Measurements from ENCODE around the gene MGAT3. TPM values are rescaled to one million over a fixed set of nuclear protein-coding genes. Genes with fewer than 3 reads are reported as not detected.

Gene MGAT3
- total RNA-seq, 1 donor from 2014 or later: 12.8 TPM

- peak overlapping the region; percentile 53 for H3K27ac Mint-ChIP-seq (ENCODE audit: unreplicated experiment)
- DNase-seq: no peak
- peaks cover 4% of the 10 kb centered on the region for H3K9me3 Mint-ChIP-seq (ENCODE audit: unreplicated experiment)
Observed at GRCh38 chr22:39486951-39487825, 30.4 kb downstream of the MGAT3 start.

GRCh38 chr22:39487826-39488520 is 31.2 kb downstream of the MGAT3 start:
- Mint-ChIP-seq H3K27me3 (ENCODE audit: unreplicated experiment) (peaks cover 3% of the 10 kb centered on the region), H3K36me3 (ENCODE audit: unreplicated experiment) (no peaks in the 10 kb centered on the region), H3K9me3 (ENCODE audit: unreplicated experiment) (peaks cover 2% of the 10 kb centered on the region), H3K27ac (ENCODE audit: unreplicated experiment) (no peak overlapping the region), H3K4me3 (ENCODE audit: unreplicated experiment) (no peak overlapping the region), H3K4me1 (ENCODE audit: low read depth, unreplicated experiment) (peaks cover 6% of the 10 kb centered on the region)
- TF ChIP-seq CTCF (IDR thresholded peaks at IDR 0.05; ENCODE audit: partially characterized antibody, unreplicated experiment): no peak
- no peak for DNase-seq

More at GRCh38 chr22:39486951-39487825, 30.4 kb downstream of the MGAT3 start:
- H3K36me3 Mint-ChIP-seq (ENCODE audit: unreplicated experiment): no peaks in the 10 kb centered on the region
- TF ChIP-seq CTCF (IDR thresholded peaks at IDR 0.05; ENCODE audit: partially characterized antibody, unreplicated experiment): no peak
- no peak overlapping the region for H3K4me3 Mint-ChIP-seq (ENCODE audit: unreplicated experiment)
- peaks cover 3% of the 10 kb centered on the region for H3K27me3 Mint-ChIP-seq (ENCODE audit: unreplicated experiment)
- peaks cover 6% of the 10 kb centered on the region for H3K4me1 Mint-ChIP-seq (ENCODE audit: low read depth, unreplicated experiment)

- H3K4me3 Mint-ChIP-seq (ENCODE audit: unreplicated experiment): no peak overlapping the region
- peaks cover 3% of the 10 kb centered on the region for H3K9me3 Mint-ChIP-seq (ENCODE audit: unreplicated experiment)
- DNase-seq: no peak
- no peak for TF ChIP-seq CTCF (IDR thresholded peaks at IDR 0.05; ENCODE audit: partially characterized antibody, unreplicated experiment)
- no peak overlapping the region for H3K27ac Mint-ChIP-seq (ENCODE audit: unreplicated experiment)
- H3K4me1 Mint-ChIP-seq (ENCODE audit: low read depth, unreplicated experiment): peaks cover 6% of the 10 kb centered on the region
- no peaks in the 10 kb centered on the region for H3K36me3 Mint-ChIP-seq (ENCODE audit: unreplicated experiment)
- peaks cover 6% of the 10 kb centered on the region for H3K27me3 Mint-ChIP-seq (ENCODE audit: unreplicated experiment)
Observed at GRCh38 chr22:39488563-39489083, 31.8 kb downstream of the MGAT3 start.

- Mint-ChIP-seq H3K27me3 (ENCODE audit: unreplicated experiment) (peaks cover 6% of the 10 kb centered on the region), H3K27ac (ENCODE audit: unreplicated experiment) (peak overlapping the region; percentile 57), H3K4me1 (ENCODE audit: low read depth, unreplicated experiment) (peaks cover 6% of the 10 kb centered on the region), H3K36me3 (ENCODE audit: unreplicated experiment) (no peaks in the 10 kb centered on the region), H3K9me3 (ENCODE audit: unreplicated experiment) (peaks cover 4% of the 10 kb centered on the region), H3K4me3 (ENCODE audit: unreplicated experiment) (peak overlapping the region; percentile 37)
- TF ChIP-seq CTCF (IDR thresholded peaks at IDR 0.05; ENCODE audit: partially characterized antibody, unreplicated experiment): no peak
- no peak for DNase-seq
Observed at GRCh38 chr22:39489094-39490068, 32.6 kb downstream of the MGAT3 start.

Data from glutamatergic neuron (in vitro differentiated cells).